Right lobe of liver (tissue), 6 donors: ENCODE data around the gene TFRC. TPM values are rescaled to one million over a fixed set of nuclear protein-coding genes. Genes with fewer than 3 reads are reported as not detected.
A peak's percentile ranks its signal among the peaks of the same experiment; 100 is the strongest.

Source experiments
- ATAC-seq, 4 donors: fragments of 200-7000 bp; cut with Tn5 transposase; one replicate each; pipeline ENCODE4 v1.9.1; 2020; ENCODE audit warnings: mild to moderate bottlenecking in 4 of 4, moderate library complexity in 4 of 4
- DNase-seq, 3 donors: peaks; one replicate each; pipeline ENCODE4 v3.0.0-alpha.2; 2020
- H3K27ac ChIP-seq, 3 donors: fragments of 200-600 bp; one replicate each; pipeline ENCODE4 v1.8.0; 2022
- H3K27me3 ChIP-seq, 2 donors: fragments of 200-600 bp; one replicate each; pipeline ENCODE4 v1.8.0; 2022
- H3K36me3 ChIP-seq, 4 donors: fragments of 200-600 bp; sonication (generic) in 1 of 4; one replicate each; pipeline versions ENCODE4 v1.5.1 to v1.8.0; 2017 to 2022; ENCODE audit warnings: control low read depth in 1 of 4
- H3K4me1 ChIP-seq, 4 donors: fragments of 200-600 bp; sonication (generic) in 1 of 4; one replicate each; pipeline versions ENCODE4 v1.5.1 to v1.8.0; 2017 to 2022; ENCODE audit warnings: control low read depth in 1 of 4
- H3K4me3 ChIP-seq, 3 donors: fragments of 200-600 bp; one replicate each; pipeline ENCODE4 v1.8.0; 2022
- H3K9me3 ChIP-seq, 4 donors: fragments of 200-600 bp; sonication (generic) in 1 of 4; one replicate each; pipeline versions ENCODE4 v1.5.1 to v1.8.0; 2017 to 2022; ENCODE audit warnings: control low read depth in 1 of 4
- CTCF ChIP-seq, 4 donors: fragments of 200-600 bp in 3 of 4; fragments of 450-650 bp in 1 of 4; IDR thresholded peaks; one replicate each; pipeline versions ENCODE4 v1.5.1 to v1.8.0; 2016 to 2022; ENCODE audit warnings: antibody characterized with exemption in 4 of 4, mild to moderate bottlenecking in 2 of 4
- POLR2A ChIP-seq: fragments of 450-650 bp; IDR thresholded peaks from one replicate; pipeline ENCODE4 v1.6.1; 2017; ENCODE audit warnings: antibody characterized with exemption, mild to moderate bottlenecking
- WGBS: methylation state at CpG from one replicate; pipeline ENCODE4 v1.1.6; 2018; ENCODE audit warnings: low coverage, low lambda C conversion rate; ENCODE audit not compliant: insufficient coverage; ENCODE audit errors: missing lambda C conversion rate; 5-methylcytosine and 5-hydroxymethylcytosine counted together
- intact Hi-C, 2 donors: fragments of 100-400 bp; cut with DNase I; formaldehyde crosslinking; loops; one replicate each; pipeline versions ENCODE4 v1.11.2 to v1.14.1; 2022
- total RNA-seq, 6 experiments: library from RNA; depleted of rRNA in 2 of 6; stranded (reverse); fragments of >200 nt in 2 of 6; fragmentation: NEBNext Ultra II Directional in 3 of 6; extraction: Animal tissue kit (Norgen Biotek cat#: 25700) in 3 of 6; gene quantifications; one replicate each; pipeline versions ENCODE4 v1.1.0 to v1.2.4, GENCODE V29; 2016 to 2023
- donor health status: DM: no; HTN: yes; CAD: no.
- donor health status: DM: no; HTN: no; CAD: no.
- donor health status: DM: no; HTN: no; CAD: no.
- donor health status: DM: no; HTN: yes; CAD: no.
- donor health status: DM: no; HTN: yes; CAD: no.

The TFRC gene
- total RNA-seq, 6 experiments from 2014 or later: 20.5 to 132 (median 70.7) TPM

GRCh38 chr3:196055683-196056270 is 26.1 kb downstream of the TFRC start:
- H3K27me3 ChIP-seq: no peaks in the 10 kb centered on the region
- H3K36me3 ChIP-seq: peaks cover 28 to 94% (median 59%) of the 10 kb centered on the region in 4 donors
- peaks cover 0 to 14% (median 4%) of the 10 kb centered on the region in 4 donors for H3K4me1 ChIP-seq
- no peak for TF ChIP-seq CTCF (IDR thresholded peaks at IDR 0.05)
- no peak for TF ChIP-seq POLR2A
- WGBS: 76% methylated on average over 3 of the region's 10 CpGs
- no peak overlapping the region for H3K4me3 ChIP-seq
- H3K9me3 ChIP-seq: no peaks in the 10 kb centered on the region
- ATAC-seq: peak; percentile 74 to 92 (median 88)
- DNase-seq: peak; percentile 46 to 80 (median 67)
- intact Hi-C loops: no loop called here
- H3K27ac ChIP-seq: peak overlapping the region in 1 of 3 donors; percentile 2

GRCh38 chr3:196055240-196055639 is 26.6 kb downstream of the TFRC start:
- intact Hi-C loops: no loop called here
- 90% methylated on average over 8 of the region's 8 CpGs for WGBS
- no peaks in the 10 kb centered on the region for H3K9me3 ChIP-seq
- H3K4me3 ChIP-seq: no peak overlapping the region
- DNase-seq (no peak), ATAC-seq (no peak)
- TF ChIP-seq CTCF (IDR thresholded peaks at IDR 0.05) (no peak), POLR2A (no peak)
- H3K27me3 ChIP-seq: no peaks in the 10 kb centered on the region
- H3K36me3 ChIP-seq: peaks cover 28 to 95% (median 64%) of the 10 kb centered on the region in 4 donors
- no peak overlapping the region for H3K27ac ChIP-seq
- H3K4me1 ChIP-seq: peaks cover 0 to 14% (median 4%) of the 10 kb centered on the region in 4 donors

DNA sequence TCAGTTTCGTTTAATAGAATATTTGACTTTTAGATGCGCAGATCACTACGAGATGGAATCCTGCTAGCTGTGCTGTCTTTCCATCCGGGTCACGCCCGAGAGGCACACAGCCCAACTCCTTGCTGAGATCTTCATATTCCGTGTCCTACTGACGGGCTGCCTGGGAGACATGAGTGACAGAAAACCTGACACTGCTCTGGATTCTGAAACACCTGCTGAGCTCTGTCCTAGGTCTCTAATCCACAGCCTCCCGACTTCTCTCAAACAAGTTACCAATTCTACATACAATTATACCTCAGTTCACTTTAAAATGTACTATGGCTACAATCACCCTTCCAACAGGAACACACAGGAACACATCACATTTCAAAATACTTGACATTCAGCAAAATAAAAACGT is 27.2 kb downstream of the TFRC start:
- Histone ChIP-seq H3K27me3 (no peaks in the 10 kb centered on the region), H3K4me3 (no peak overlapping the region), H3K9me3 (no peaks in the 10 kb centered on the region), H3K36me3 (peaks cover 28 to 95% (median 63%) of the 10 kb centered on the region in 4 donors), H3K4me1 (peaks cover 0 to 14% (median 4%) of the 10 kb centered on the region in 4 donors), H3K27ac (no peak overlapping the region)
- ATAC-seq (no peak), DNase-seq (no peak)
- TF ChIP-seq POLR2A: no peak
- TF ChIP-seq CTCF (IDR thresholded peaks at IDR 0.05): no peak
- intact Hi-C loops: no loop called here
- 83% methylated on average over 9 of the region's 10 CpGs for WGBS

GRCh38 chr3:196053487-196053886 is 28.4 kb downstream of the TFRC start:
- intact Hi-C loops: no loop called here
- 92% methylated on average over 7 of the region's 7 CpGs for WGBS
- no peaks in the 10 kb centered on the region for H3K9me3 ChIP-seq
- H3K4me3 ChIP-seq: no peak overlapping the region
- no peak for TF ChIP-seq CTCF (IDR thresholded peaks at IDR 0.05)
- TF ChIP-seq POLR2A: no peak
- peaks cover 28 to 94% (median 57%) of the 10 kb centered on the region in 4 donors for H3K36me3 ChIP-seq
- ATAC-seq (no peak), DNase-seq (no peak)
- H3K4me1 ChIP-seq: peaks cover 0 to 14% (median 4%) of the 10 kb centered on the region in 4 donors
- H3K27ac ChIP-seq: no peak overlapping the region
- H3K27me3 ChIP-seq: no peaks in the 10 kb centered on the region
